GM23248 (cell line): ENCODE measurements around the gene NBEA.

Experiments
- EZH2 ChIP-seq: fragments of 200-600 bp; sonication (generic); IDR thresholded peaks from 2 replicates; pipeline ENCODE4 v1.6.1; 2018; ENCODE audit warnings: antibody characterized with exemption, mild to moderate bottlenecking; ENCODE audit not compliant: insufficient read depth, poor library complexity, severe bottlenecking
- EZH2phosphoT487 ChIP-seq: fragments of 200-600 bp; sonication (generic); IDR thresholded peaks from 2 replicates; pipeline ENCODE4 v1.6.1; 2018; ENCODE audit warnings: antibody characterized with exemption, moderate library complexity, mild to moderate bottlenecking, low read depth; ENCODE audit not compliant: insufficient read depth

DNA sequence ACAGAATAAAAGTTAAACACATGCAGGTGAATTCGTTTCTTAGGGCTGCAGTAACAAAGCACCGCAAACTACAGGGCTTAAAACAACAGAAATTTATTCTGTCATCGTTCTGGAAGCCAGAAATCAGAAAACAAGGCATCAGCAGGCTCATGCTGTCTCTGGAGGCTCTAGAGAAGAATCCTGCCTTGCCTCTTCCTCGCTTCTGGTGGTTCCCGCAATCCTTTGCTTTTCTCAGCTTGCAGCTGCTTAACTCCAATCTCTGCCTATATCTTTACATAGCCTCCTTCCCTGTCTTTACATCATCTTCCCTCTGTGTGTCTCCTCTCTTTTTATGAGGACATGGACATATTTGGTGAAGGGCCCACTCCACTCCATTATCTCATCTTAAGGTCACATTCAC lies 6.2 kb upstream of the NBEA start:
- TF ChIP-seq EZH2, result no peak
- TF ChIP-seq EZH2phosphoT487, result no peak
